ENCODE measurements around the gene MINDY4.

Gene MINDY4

DNA sequence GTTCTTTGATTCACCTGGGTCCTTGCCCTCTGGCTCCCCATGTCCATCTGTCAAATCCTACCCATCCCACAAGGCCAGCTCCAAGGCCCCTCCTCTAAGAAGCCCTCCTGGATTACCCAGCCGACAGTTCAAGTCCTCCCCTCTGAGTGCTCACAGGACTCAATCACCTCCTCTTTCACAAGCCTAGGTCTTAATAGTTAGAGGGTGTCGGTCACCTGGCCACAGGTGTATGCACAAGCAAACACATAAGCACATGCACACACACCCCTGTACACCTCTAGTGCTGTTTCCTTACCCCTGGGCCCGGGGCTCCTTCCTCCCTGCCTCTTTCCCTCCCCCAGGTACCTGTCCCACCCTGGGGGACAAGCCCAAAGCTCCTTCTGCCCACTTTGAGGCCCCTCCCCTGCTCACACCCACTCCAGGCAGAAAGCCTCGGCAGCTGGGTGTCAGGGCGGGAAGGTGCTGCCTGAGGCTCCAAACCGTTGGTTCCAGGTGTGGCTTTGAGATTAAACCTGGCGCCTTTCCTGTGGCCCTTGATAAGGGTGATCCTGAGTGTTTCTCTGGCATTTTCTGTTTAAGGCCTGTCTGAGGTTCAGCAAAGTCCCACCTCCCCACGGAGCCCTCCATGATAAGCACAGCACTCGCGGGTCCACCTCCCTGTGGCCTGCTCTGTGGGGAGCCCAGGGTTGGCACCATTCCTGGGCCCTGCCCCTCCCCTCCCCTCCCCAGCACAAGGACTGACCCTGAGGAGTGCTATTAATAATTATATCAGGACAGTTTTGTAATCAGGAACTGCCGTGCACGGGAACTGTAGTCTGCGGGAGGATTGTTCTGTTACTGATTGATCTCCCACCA is 125.8 kb downstream of the MINDY4 start:
- in situ Hi-C loops (cut with MboI; ENCODE audit: low sequenced_read_pairs): no loop called here

- in situ Hi-C loops (cut with MboI; ENCODE audit: low sequenced_read_pairs): no loop called here
These were observed 126.6 kb downstream of the MINDY4 start for GRCh38 chr7:30897770-30898169.

DNA sequence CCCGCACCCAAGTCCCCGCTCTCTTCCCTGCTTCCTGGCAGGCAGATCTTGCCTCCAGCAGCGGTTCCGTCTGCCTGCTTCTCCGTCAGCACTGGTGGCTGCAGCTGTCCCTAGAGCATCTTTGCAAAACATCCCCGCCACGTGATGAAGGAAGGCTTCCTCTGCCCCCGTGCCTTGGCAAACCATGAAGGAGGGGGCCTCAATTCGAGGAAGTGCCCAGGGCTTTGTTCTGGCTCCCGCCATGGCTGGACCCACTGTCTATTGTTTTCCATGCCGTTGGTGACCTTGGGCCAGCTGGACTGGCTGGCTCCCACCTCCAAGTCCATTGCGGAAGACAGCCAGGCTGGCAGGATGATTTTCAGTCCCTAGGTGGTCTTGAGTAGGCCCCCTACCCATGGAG is 127.2 kb downstream of the MINDY4 start:
- in situ Hi-C loops (cut with MboI; ENCODE audit: low sequenced_read_pairs): no loop called here

DNA sequence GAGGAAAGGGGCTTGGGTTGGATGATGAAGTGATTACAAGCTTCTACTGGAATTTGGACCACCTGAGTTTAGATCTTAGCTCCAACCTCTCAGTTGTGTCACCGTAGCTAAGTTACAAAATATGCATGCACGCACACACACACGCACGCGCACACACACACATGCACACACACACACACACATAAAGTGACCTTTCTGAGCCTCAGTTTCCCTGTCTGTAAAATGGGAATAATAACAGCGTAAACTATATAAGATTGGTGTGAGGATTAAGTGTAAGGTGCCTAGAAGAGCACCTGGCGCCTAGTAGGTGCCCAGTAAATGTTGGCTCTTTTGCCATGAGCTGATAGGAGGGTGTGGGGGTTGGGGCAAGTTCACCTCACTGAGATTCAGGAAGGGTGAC is 127.8 kb downstream of the MINDY4 start:
- in situ Hi-C loops (cut with MboI; ENCODE audit: low sequenced_read_pairs): no loop called here

GRCh38 chr7:30899630-30900029 is 128.4 kb downstream of the MINDY4 start:
- in situ Hi-C loops (cut with MboI; ENCODE audit: low sequenced_read_pairs): no loop called here

DNA sequence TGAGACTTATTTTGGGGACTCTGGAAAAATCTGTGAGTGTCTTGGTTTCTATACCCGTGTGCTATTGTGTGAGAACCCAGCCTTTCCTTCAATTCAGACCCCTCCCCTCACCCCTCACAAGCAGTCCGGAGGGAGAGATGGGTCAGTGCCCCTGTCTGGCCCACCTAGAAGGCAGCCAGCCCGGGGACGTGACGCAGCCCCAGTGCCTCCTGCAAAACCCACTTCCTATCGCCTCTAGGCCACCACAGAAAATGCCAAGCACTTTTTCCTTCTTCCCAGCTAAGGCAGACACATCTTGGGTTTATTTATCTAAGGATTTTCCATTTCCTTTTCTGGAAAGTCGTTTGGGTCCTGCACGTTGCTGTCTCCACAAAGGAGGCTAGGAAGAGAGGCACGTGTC is 128.8 kb downstream of the MINDY4 start:
- in situ Hi-C loops (cut with MboI; ENCODE audit: low sequenced_read_pairs): no loop called here

DNA sequence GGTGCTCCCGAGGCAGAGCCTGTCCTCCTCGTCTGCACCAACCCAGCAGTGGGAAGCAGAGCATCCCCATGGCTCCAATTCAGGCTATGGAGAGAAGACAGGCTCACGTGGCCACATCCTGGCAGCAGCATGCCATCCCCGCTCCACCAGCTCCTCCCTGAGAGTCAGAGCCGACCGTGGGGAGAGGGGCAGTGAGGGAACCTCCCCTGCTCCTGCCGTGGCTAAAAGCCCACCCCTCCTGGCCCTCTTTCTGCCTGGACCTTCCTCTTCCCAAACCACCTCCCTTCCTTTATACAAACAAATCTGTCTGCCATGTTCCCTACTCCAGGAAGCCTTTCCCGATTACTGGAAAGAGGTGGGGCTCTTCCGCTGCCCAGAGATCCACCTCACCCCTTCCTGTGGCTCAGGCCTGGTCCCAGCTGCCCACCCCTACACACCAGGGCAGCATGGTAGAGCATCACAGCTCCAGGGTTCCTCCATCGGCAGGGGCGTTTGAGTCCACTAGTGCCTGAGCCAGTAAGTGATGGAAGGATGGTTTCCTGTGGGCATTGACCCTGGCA is 129.7 kb downstream of the MINDY4 start:
- in situ Hi-C loops (cut with MboI; ENCODE audit: low sequenced_read_pairs): no loop called here

- in situ Hi-C loops (cut with MboI; ENCODE audit: low sequenced_read_pairs): no loop called here
These were observed 130.6 kb downstream of the MINDY4 start for GRCh38 chr7:30901856-30902255.

GRCh38 chr7:30902466-30902865 is 131.2 kb downstream of the MINDY4 start:
- in situ Hi-C loops (cut with MboI; ENCODE audit: low sequenced_read_pairs): no loop called here

DNA sequence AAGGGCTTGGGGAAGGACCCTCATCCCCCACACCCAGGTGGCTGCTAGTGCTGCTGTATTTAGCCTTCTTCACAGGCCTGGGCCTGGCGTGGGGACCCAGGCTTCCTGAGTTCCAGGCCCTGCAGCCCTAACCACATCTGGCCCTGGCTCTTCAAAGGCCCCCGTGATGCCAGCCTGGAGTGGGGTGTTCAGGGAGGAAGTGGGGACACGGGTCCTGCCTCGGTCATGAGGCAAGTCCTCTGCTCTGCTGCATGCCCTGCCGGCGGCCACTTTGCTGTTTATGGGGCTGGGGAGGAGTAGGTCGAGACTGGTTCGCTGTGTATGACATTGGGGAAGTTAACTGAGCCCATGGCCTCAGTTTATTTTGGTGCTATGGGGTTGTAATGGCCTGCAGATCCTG is 131.9 kb downstream of the MINDY4 start:
- in situ Hi-C loops (cut with MboI; ENCODE audit: low sequenced_read_pairs): no loop called here

DNA sequence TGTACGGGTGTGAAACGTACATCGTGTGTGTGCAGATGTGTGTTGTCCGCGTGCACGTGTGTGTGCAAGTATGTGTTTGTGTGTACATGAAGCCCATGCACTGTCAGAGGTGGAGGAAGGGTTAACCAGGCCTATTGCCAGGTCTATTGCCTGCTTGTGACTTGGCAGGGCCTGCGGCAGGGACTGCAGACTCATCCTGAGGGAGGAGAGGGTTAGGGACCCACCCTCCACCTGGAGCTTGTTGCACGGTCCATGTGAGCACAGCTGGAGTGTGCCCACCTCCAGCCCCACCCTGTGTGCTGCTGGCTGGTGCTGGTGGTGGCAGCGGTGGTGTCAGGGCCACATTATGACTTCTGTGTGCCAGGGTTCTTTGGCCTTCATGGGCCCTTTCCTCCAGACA is 133.3 kb downstream of the MINDY4 start:
- in situ Hi-C loops (cut with MboI; ENCODE audit: low sequenced_read_pairs): no loop called here

- in situ Hi-C loops (cut with MboI; ENCODE audit: low sequenced_read_pairs): no loop called here
These were observed 134.1 kb downstream of the MINDY4 start for GRCh38 chr7:30905078-30906012.

GRCh38 chr7:30906014-30906413 is 134.8 kb downstream of the MINDY4 start:
- in situ Hi-C loops (cut with MboI; ENCODE audit: low sequenced_read_pairs): no loop called here

DNA sequence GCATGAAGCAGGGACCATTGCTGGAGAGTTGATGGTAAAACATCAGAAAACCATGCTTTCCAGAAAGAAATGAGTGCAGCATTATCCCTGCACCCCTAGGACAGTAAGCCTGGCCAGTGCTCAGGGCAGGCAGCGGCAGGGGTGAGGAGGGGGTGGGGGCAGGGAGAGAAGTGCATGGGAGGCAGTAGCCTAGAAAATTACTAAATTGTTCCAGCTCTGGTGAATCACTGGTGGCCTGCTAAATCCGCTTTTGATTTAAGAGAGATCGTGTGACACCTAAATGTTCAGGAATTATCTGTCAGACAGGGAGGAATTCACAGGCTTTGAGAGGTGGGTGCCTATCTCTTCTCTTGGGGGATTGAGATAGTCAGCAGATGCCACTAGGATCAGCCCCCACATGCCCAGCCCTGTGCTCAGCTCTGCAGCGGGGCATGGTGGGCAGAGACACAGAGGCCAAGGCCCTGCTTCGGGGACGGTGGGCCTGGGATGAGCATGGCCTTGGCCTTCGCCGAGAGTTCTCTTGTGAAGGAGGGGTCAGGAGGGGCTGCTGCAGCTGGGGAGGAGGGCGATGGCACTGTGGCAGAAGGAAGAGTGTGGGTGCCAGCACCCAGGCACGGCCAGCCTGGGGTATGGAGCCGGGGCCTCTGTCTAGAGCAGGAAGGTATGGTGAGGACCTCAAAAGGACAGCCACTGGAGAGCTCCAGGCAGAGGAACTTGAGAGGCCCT is 135.5 kb downstream of the MINDY4 start:
- in situ Hi-C loops (cut with MboI; ENCODE audit: low sequenced_read_pairs): no loop called here

GRCh38 chr7:30907527-30908267 is 136.5 kb downstream of the MINDY4 start:
- in situ Hi-C loops (cut with MboI; ENCODE audit: low sequenced_read_pairs): no loop called here

DNA sequence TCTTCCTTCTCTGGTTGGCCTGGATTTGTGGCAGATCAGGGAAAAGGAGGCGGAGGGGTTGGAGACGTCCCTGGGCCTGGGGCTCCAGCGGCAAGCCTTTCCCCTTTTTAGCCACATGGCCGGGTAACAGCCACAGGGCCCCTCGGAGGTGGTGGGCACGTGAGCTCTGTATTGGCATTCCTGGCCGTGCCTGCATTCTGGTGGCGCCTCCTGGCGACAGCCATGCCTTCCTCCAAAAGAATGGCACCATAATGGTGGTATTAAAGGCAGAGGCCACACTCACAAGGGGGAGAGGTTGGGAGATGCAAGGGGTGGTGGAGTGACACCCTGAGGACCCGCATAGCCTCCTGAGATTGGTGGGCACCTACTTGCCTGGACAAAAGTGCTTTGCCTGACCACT is 137.5 kb downstream of the MINDY4 start:
- in situ Hi-C loops (cut with MboI; ENCODE audit: low sequenced_read_pairs): no loop called here

GRCh38 chr7:30909431-30909830 is 138.2 kb downstream of the MINDY4 start:
- in situ Hi-C loops (cut with MboI; ENCODE audit: low sequenced_read_pairs): no loop called here

DNA sequence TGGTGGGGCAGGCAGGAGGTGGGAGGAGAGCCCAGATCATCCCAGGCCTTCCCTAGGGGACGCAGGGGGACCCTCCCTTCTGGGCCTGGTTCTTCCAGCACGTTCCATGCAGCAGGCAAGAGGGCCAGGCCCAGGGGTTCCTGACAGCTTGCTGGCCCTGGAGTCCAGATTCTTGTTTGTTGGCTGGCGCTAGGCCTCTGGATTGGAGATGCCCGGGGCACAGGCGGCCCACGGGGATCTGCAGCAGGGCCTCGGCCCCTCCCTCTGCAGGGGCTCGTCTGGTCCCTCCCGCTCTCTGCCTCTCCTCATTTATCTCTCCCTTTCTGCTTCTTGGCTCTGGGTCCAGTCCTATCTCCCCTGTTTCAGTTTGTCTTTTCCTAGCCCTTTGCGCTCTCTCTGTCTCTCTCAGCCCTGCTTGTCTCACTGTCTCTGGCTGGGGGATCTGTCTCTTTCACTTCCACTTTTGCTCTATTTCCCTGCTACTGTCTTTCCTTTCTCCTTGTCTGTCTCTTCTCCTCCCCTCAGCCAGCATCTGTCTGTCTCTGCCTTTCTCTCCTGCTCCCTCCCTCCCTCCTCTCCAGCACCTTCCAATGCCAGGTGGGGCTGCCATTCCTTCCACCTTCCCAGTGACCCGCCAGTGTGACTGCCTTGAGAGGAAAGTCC is 139.3 kb downstream of the MINDY4 start:
- in situ Hi-C loops (cut with MboI; ENCODE audit: low sequenced_read_pairs): no loop called here

DNA sequence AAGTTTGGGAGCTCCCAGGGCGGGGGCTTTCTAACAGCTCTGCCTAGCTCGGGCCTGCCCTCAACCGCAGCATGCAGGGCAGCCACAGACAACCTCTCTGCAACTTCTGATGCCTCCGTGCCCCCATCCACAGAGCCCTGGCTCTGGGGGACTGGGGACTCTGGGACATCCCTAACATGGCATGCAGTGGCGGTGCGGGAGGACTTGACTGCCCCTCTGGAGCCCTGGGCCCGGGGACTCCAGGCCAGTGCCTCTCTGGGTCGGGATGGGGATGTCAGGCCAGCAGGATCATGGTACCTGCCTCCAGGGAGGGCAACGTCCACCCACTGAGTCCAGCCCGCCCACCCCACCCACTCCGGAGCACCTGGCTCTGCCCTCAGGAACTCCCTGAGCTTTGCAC is 139.9 kb downstream of the MINDY4 start:
- in situ Hi-C loops (cut with MboI; ENCODE audit: low sequenced_read_pairs): no loop called here

DNA sequence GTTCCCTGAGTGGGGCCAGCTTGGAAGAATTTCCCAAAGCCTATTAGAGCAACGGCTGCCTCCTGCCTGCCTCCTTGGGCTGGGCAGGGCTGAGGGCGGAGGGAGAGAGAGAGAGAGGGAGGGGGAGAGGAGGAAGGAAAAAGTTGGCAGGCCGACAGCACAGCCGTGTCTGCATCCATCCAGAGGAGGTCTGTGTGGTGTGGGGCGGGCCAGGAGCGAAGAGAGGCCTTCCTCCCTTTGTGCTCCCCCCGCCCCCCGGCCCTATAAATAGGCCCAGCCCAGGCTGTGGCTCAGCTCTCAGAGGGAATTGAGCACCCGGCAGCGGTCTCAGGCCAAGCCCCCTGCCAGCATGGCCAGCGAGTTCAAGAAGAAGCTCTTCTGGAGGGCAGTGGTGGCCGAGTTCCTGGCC is 140.3 kb downstream of the MINDY4 start, which contains the start of gene AQP1:
TSS of gene AQP1 (plus strand) at position 293 of the 409 bp plus-strand sequence. CDS start at position 350, 57 bp downstream.
- in situ Hi-C loops (cut with MboI; ENCODE audit: low sequenced_read_pairs): no loop called here

Measured in HL-60/S4 treated with phorbol 12-myristate 13-acetate at 8.2 ng/mL for 4 days and 3 days (cell line).